K562 (cell line): ENCODE results near the gene CIAO3. TPM values are rescaled to one million over a fixed set of nuclear protein-coding genes. Genes with fewer than 3 reads are reported as not detected.

ENCODE experiments used
- ARID2 ChIP-seq: fragments of 450-650 bp; IDR thresholded peaks from 2 replicates; pipeline ENCODE4 v1.6.1; 2017; ENCODE audit warnings: antibody characterized with exemption, mild to moderate bottlenecking
- CEBPB ChIP-seq: fragments of 450-650 bp; IDR thresholded peaks from 2 replicates; pipeline ENCODE4 v1.6.1; 2016; ENCODE audit warnings: missing genetic modification characterization, missing compliant biosample characterization
- CREB1 ChIP-seq, 2 experiments: sonication (generic) in 1 of 2; formaldehyde crosslinking in 1 of 2; IDR thresholded peaks; 2 replicates each; pipeline versions ENCODE4 v1.6.1 to v1.8.0; 2012 to 2022; ENCODE audit warnings: inconsistent platforms in 1 of 2, mild to moderate bottlenecking in 1 of 2, missing genetic modification reagents in 1 of 2, moderate library complexity in 1 of 2
- E2F1 ChIP-seq: sonication (generic); formaldehyde crosslinking; IDR thresholded peaks from 2 replicates; pipeline ENCODE4 v1.8.1; 2023; ENCODE audit warnings: mild to moderate bottlenecking, missing genetic modification reagents, moderate library complexity
- ELF1 ChIP-seq: fragments of 200-800 bp; sonication (Bioruptor generic); IDR thresholded peaks from 2 replicates; pipeline ENCODE4 v1.6.1; 2016; ENCODE audit warnings: missing genetic modification characterization, missing compliant biosample characterization
- FOXJ2 ChIP-seq: fragments of 200-800 bp; sonication (Bioruptor generic); IDR thresholded peaks from 2 replicates; pipeline ENCODE4 v1.6.1; 2016; ENCODE audit warnings: missing genetic modification characterization, missing compliant biosample characterization
- IFI16 ChIP-seq: fragments of 250-450 bp; sonication (Bioruptor Pico); IDR thresholded peaks from 2 replicates; pipeline ENCODE4 v2.1.2; 2022; ENCODE audit warnings: mild to moderate bottlenecking, inconsistent platforms
- MCM3 ChIP-seq: fragments of 450-650 bp; IDR thresholded peaks from 2 replicates; pipeline ENCODE4 v1.6.1; 2016
- NFIC ChIP-seq: fragments of 450-650 bp; IDR thresholded peaks from 2 replicates; pipeline ENCODE4 v1.6.1; 2017; ENCODE audit warnings: mild to moderate bottlenecking, inconsistent platforms
- NR2C1 ChIP-seq, 2 experiments: fragments of 450-650 bp; IDR thresholded peaks; 2 replicates each; pipeline ENCODE4 v1.6.1; 2017; ENCODE audit warnings: mild to moderate bottlenecking in 2 of 2, antibody characterized with exemption in 1 of 2, inconsistent platforms in 1 of 2, missing compliant biosample characterization in 1 of 2, missing genetic modification characterization in 1 of 2
- RFX7 ChIP-seq: fragments of 250-450 bp; sonication (Bioruptor Pico); IDR thresholded peaks from 2 replicates; pipeline ENCODE4 v1.5.1; 2021; ENCODE audit warnings: mild to moderate bottlenecking
- SIN3A ChIP-seq, 2 experiments: fragments of 150-350 bp in 1 of 2; IDR thresholded peaks; 2 replicates each; pipeline ENCODE4 v1.6.1; 2011 to 2016; ENCODE audit warnings: borderline replicate concordance in 2 of 2, low read depth in 2 of 2, low read length in 2 of 2, mild to moderate bottlenecking in 2 of 2, moderate library complexity in 2 of 2; ENCODE audit not compliant: control insufficient read depth in 1 of 2
- SMC3 ChIP-seq: conservative IDR thresholded peaks from 2 replicates; pipeline ENCODE4 v1.6.1; 2011; ENCODE audit warnings: low read depth, low read length, improper control_type of control experiment; ENCODE audit not compliant: insufficient read depth
- TEAD4 ChIP-seq, 2 experiments: sonication (generic) in 1 of 2; formaldehyde crosslinking in 1 of 2; IDR thresholded peaks; 2 replicates each; pipeline versions ENCODE4 v1.6.1 to v1.8.0; 2012 to 2022; ENCODE audit warnings: borderline replicate concordance in 1 of 2, inconsistent platforms in 1 of 2, low read length in 1 of 2, mild to moderate bottlenecking in 1 of 2, missing genetic modification reagents in 1 of 2
- TGIF2 ChIP-seq: sonication (generic); formaldehyde crosslinking; IDR thresholded peaks from 2 replicates; pipeline ENCODE4 v1.8.1; 2022; ENCODE audit warnings: mild to moderate bottlenecking, missing genetic modification reagents, moderate library complexity
- ZNF133 ChIP-seq: fragments of 250-450 bp; sonication (Bioruptor Pico); IDR thresholded peaks from 2 replicates; pipeline ENCODE4 v1.4.0; 2020; ENCODE audit warnings: mild to moderate bottlenecking
- ZNF274 ChIP-seq: IDR thresholded peaks from 2 replicates; pipeline ENCODE4 v1.6.1; 2011; ENCODE audit warnings: low read depth, mild to moderate bottlenecking, low read length, moderate library complexity, borderline replicate concordance
- ZNF407 ChIP-seq: fragments of 450-650 bp; IDR thresholded peaks from 2 replicates; pipeline ENCODE4 v1.6.1; 2016; ENCODE audit warnings: low read depth
- ZNF589 ChIP-seq: fragments of 200-800 bp; sonication (Bioruptor generic); IDR thresholded peaks from 2 replicates; pipeline ENCODE4 v1.6.1; 2016; ENCODE audit warnings: low read depth, missing genetic modification characterization, missing compliant biosample characterization
- polyA plus RNA-seq, 8 experiments: library from polyadenylated mRNA; depleted of rRNA in 4 of 8; stranded (reverse) in 5 of 8; unstranded in 3 of 8; fragments of >200 nt; fragmentation: Nextera tagmentation in 2 of 8; fragmentation: Illumina TruSeq in 1 of 8; extraction: Ambion mirVana in 2 of 8; extraction: Trizol in 1 of 8; gene quantifications; 2 replicates each; pipeline versions ENCODE4 v1.2.1 to v1.2.3, GENCODE V29; 2011 to 2014; ENCODE audit warnings: inconsistent platforms in 1 of 8, missing spikeins in 1 of 8
- total RNA-seq, 7 experiments: library from RNA; depleted of rRNA in 6 of 7; stranded (reverse); fragments of >200 nt in 6 of 7; fragmentation: Illumina TruSeq in 2 of 7; extraction: Trizol in 2 of 7; gene quantifications; 2 replicates each; pipeline versions ENCODE4 v1.2.1 to v1.2.3, GENCODE V29; 2011 to 2021; ENCODE audit warnings: low replicate concordance in 1 of 7

CIAO3 gene
- total and polyA plus RNA-seq, 9 of the 15 experiments (the other 6 are each of a cell fraction or from before 2014, with no cell fraction given): 2.2 to 35.6 (median 18.7) TPM

GRCh38 chr16:681746-682427 is 58.9 kb downstream of the CIAO3 start (continued):
- TF ChIP-seq ZNF407: no peak
- TF ChIP-seq TEAD4 (IDR thresholded peaks at IDR 0.05; ENCODE audit: low read length): peak; percentile 22; the same call in 1 of the 2 replicates
- TF ChIP-seq TEAD4 (CRISPR knock-in tag; IDR thresholded peaks at IDR 0.05; ENCODE audit: borderline replicate concordance): no peak
- no peak for TF ChIP-seq E2F1 (CRISPR knock-in tag)
- TF ChIP-seq NFIC: peak; percentile 98
- TF ChIP-seq CEBPB (tag): no peak
- TF ChIP-seq TGIF2 (CRISPR knock-in tag): no peak
- TF ChIP-seq RFX7 (CRISPR knock-in tag): no peak
- no peak for TF ChIP-seq ZNF589 (CRISPR knock-in tag)
- TF ChIP-seq FOXJ2 (tag): no peak
- TF ChIP-seq ARID2: no peak
- TF ChIP-seq NR2C1 (IDR thresholded peaks at IDR 0.05): no peak
- TF ChIP-seq NR2C1 (tag; IDR thresholded peaks at IDR 0.05): no peak; the same call in 1 of the 2 replicates
- no peak for TF ChIP-seq SMC3
- TF ChIP-seq MCM3: no peak
- no peak for TF ChIP-seq ZNF274
- peak; percentile 22 to 71; a peak in 2 of 4 replicates for TF ChIP-seq SIN3A (IDR thresholded peaks at IDR 0.05; ENCODE audit: borderline replicate concordance in 2 of 2, control insufficient read depth in 1 of 2, low read depth in 2 of 2, low read length in 2 of 2)
- no peak for TF ChIP-seq ELF1 (tag)
- TF ChIP-seq IFI16 (CRISPR knock-in tag): no peak
- TF ChIP-seq CREB1 (IDR thresholded peaks at IDR 0.05): no peak
- no peak for TF ChIP-seq CREB1 (CRISPR knock-in tag; IDR thresholded peaks at IDR 0.05)
- TF ChIP-seq ZNF133: no peak
